ENCODE data around the gene NPTX1. TPM values are rescaled to one million over a fixed set of nuclear protein-coding genes. Genes with fewer than 3 reads are reported as not detected.

NPTX1 gene
- total RNA-seq, 1 donor from 2014 or later, result 0.10 TPM

- Mint-ChIP-seq H3K36me3 (ENCODE audit: low read depth, unreplicated experiment) (peaks cover 21% of the 10 kb centered on the region), H3K27me3 (ENCODE audit: unreplicated experiment) (no peaks in the 10 kb centered on the region), H3K4me1 (ENCODE audit: unreplicated experiment) (peaks cover 16% of the 10 kb centered on the region), H3K9me3 (ENCODE audit: unreplicated experiment) (no peaks in the 10 kb centered on the region), H3K27ac (ENCODE audit: unreplicated experiment) (no peak overlapping the region), H3K4me3 (ENCODE audit: unreplicated experiment) (no peak overlapping the region)
- TF ChIP-seq CTCF (IDR thresholded peaks at IDR 0.05; ENCODE audit: unreplicated experiment), result no peak
- DNase-seq (ENCODE audit: low spot score), result no peak
Observed at GRCh38 chr17:80421381-80422090, 54.9 kb downstream of the NPTX1 start.

DNA sequence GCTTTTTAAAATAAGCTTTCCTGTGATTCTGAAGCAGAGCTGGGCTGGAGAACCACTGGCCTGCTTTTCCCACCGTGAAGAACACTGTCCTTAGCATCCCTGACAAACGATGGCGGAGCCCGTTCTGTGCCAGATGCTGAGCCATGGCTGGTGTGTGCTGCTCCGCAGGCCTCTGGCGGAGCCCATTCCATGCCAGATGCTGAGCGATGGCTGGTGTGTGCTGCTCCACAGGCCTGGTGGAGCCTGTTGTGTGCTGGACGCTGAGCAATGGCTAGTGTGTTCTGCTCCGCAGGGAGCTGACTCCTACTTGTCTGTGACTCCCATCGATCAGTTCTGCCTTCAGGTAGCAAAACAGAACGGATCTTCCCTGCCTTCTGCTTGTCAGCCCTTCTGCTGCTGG, 57.2 kb downstream of the NPTX1 start:
- no peak for TF ChIP-seq CTCF (IDR thresholded peaks at IDR 0.05; ENCODE audit: unreplicated experiment)
- DNase-seq (ENCODE audit: low spot score), result no peak

DNA sequence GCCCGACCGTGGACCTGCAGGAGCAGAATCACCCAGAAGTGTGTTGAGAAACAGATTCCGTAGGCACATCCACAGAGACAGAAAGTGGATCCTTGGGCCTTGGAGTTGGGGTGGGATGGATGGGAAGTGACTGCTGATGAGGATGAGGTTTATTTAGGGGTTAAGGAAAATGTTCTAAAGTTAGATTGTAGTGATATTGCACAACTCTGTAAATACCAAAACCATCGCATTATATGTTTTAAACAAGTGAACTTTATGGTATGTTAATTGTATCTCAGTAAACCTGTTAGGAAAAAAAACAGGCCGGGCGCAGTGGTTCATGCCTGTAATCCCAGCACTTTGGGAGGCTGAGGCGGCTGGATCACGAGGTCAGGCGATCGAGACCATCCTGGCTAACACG, 57.8 kb downstream of the NPTX1 start:
- peaks cover 28% of the 10 kb centered on the region for H3K4me1 Mint-ChIP-seq (ENCODE audit: unreplicated experiment)

More for the DNA sequence above, 57.2 kb downstream of the NPTX1 start:
- Mint-ChIP-seq H3K27me3 (ENCODE audit: unreplicated experiment) (peaks cover 3% of the 10 kb centered on the region), H3K36me3 (ENCODE audit: low read depth, unreplicated experiment) (peaks cover 25% of the 10 kb centered on the region), H3K4me1 (ENCODE audit: unreplicated experiment) (peaks cover 21% of the 10 kb centered on the region), H3K4me3 (ENCODE audit: unreplicated experiment) (no peak overlapping the region), H3K27ac (ENCODE audit: unreplicated experiment) (no peak overlapping the region), H3K9me3 (ENCODE audit: unreplicated experiment) (no peaks in the 10 kb centered on the region)

More for the DNA sequence above, 57.8 kb downstream of the NPTX1 start:
- Mint-ChIP-seq H3K9me3 (ENCODE audit: unreplicated experiment) (no peaks in the 10 kb centered on the region), H3K27ac (ENCODE audit: unreplicated experiment) (no peak overlapping the region), H3K36me3 (ENCODE audit: low read depth, unreplicated experiment) (peaks cover 25% of the 10 kb centered on the region), H3K4me3 (ENCODE audit: unreplicated experiment) (no peak overlapping the region), H3K27me3 (ENCODE audit: unreplicated experiment) (peaks cover 4% of the 10 kb centered on the region)
- TF ChIP-seq CTCF (IDR thresholded peaks at IDR 0.05; ENCODE audit: unreplicated experiment), result no peak
- no peak for DNase-seq (ENCODE audit: low spot score)

Small RNAs within 50 kb of the gene (microRNA-seq; reads per million reads assigned to microRNA genes)
- not detected for gene MIR4730 (ENCODE audit: unreplicated experiment)

Other genes starting within 250 kb of the NPTX1 start
- gene RNF213, start 215.8 kb downstream of the NPTX1 start, total RNA-seq (ENCODE audit: unreplicated experiment), result 110 TPM
- gene ENDOV, start 61.4 kb downstream of the NPTX1 start, total RNA-seq (ENCODE audit: unreplicated experiment), result 40.7 TPM
- 36.7 TPM for gene RPTOR, start 68.2 kb upstream of the NPTX1 start, total RNA-seq (ENCODE audit: unreplicated experiment)

Measured in endothelial cell (in vitro differentiated cells).